NAMALWA (cell line): ENCODE results near the gene TSPEAR.

ENCODE experiments used
- DNase-seq: peaks from one replicate; pipeline ENCODE4 v3.0.0-alpha.2; 2015; ENCODE audit warnings: low spot score

Gene TSPEAR

GRCh38 chr21:44462086-44462833, 249.1 kb downstream of the TSPEAR start:
- no peak for DNase-seq

- DNase-seq = no peak
Measured at GRCh38 chr21:44461464-44462001, 249.8 kb downstream of the TSPEAR start.

GRCh38 chr21:44461005-44461404, 250.4 kb downstream of the TSPEAR start:
- no peak for DNase-seq

GRCh38 chr21:44460441-44460755, 251.0 kb downstream of the TSPEAR start:
- no peak for DNase-seq

GRCh38 chr21:44459712-44460440, 251.5 kb downstream of the TSPEAR start:
- no peak for DNase-seq

- no peak for DNase-seq
Measured at GRCh38 chr21:44458971-44459711, 252.2 kb downstream of the TSPEAR start.

- DNase-seq = no peak
Measured at GRCh38 chr21:44456915-44457736, 254.2 kb downstream of the TSPEAR start.

- DNase-seq = no peak
Measured at GRCh38 chr21:44456214-44456914, 255.0 kb downstream of the TSPEAR start.

- no peak for DNase-seq
Measured at GRCh38 chr21:44455524-44456213, 255.7 kb downstream of the TSPEAR start.

GRCh38 chr21:44454747-44455523, 256.4 kb downstream of the TSPEAR start, which contains the start of gene LRRC3:
Gene LRRC3 (plus strand): TSS chr21:44455510. CDS start chr21:44456645, 1,135 bp downstream.
- DNase-seq = peak; percentile 57

GRCh38 chr21:44454058-44454457, 257.3 kb downstream of the TSPEAR start:
- no peak for DNase-seq

GRCh38 chr21:44453120-44453519, 258.3 kb downstream of the TSPEAR start:
- DNase-seq = no peak

GRCh38 chr21:44450999-44451398, 260.4 kb downstream of the TSPEAR start:
- no peak for DNase-seq

GRCh38 chr21:44450402-44450801, 261.0 kb downstream of the TSPEAR start:
- no peak for DNase-seq

- DNase-seq = no peak
Measured at GRCh38 chr21:44449473-44450363, 261.7 kb downstream of the TSPEAR start.

GRCh38 chr21:44448651-44449131, 262.7 kb downstream of the TSPEAR start:
- no peak for DNase-seq
